ACHN (cell line): ENCODE measurements around the gene STXBP5L.

ENCODE experiments used
- DNase-seq: peaks from one replicate; pipeline ENCODE4 v3.0.0-alpha.2; 2015
- in situ Hi-C: cut with HindIII; loops from 2 replicates; pipeline ENCODE4 v1.10.0; 2017; ENCODE audit warnings: low sequenced_read_pairs, low pct_ligation_motif_present, low pct_unique_long_range_greater_than_20kb

STXBP5L gene

DNA sequence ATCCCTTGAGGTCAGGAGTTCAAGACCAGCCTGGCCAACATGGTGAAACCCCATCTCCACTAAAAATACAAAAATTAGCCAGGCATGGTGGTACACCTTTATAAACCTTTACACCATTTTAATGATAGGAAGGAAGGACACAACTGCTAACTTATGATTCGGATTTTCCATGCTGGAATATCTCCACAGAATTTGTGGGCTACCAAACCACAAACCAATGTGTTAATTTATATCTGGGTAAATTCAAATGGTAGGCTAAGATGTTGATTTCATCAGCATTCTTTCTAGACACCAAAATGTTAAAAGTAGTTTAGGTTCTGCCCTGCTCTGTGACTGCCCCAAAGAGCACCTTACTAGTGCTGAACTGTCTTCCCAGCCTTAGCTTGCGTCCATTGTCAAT, 565.0 kb downstream of the STXBP5L start:
- in situ Hi-C loops = no loop called here
- DNase-seq = no peak
